H1 (cell line): ENCODE results near the gene JAK2.

Source experiments
- CHD7 ChIP-seq: fragments of 300-600 bp; sonication (generic); IDR thresholded peaks from 2 replicates; pipeline ENCODE4 v1.7.1; 2012; ENCODE audit warnings: low read length, moderate library complexity, mild to moderate bottlenecking, inconsistent platforms; ENCODE audit not compliant: insufficient replicate concordance
- CTCF ChIP-seq, 3 experiments: IDR thresholded peaks; 1 replicate in 2 of 3; 2 replicates in 1 of 3; pipeline versions ENCODE4 v1.5.1 to v1.6.1; 2011; ENCODE audit warnings: low read length in 3 of 3, mild to moderate bottlenecking in 3 of 3, inconsistent platforms in 2 of 3, low read depth in 1 of 3, moderate library complexity in 1 of 3; ENCODE audit not compliant: insufficient read depth in 1 of 3; ENCODE audit errors: control extremely low read depth in 1 of 3
- HDAC6 ChIP-seq: IDR thresholded peaks from one replicate; pipeline ENCODE4 v1.7.1; 2012; ENCODE audit warnings: low read depth, mild to moderate bottlenecking, inconsistent platforms, low read length, moderate library complexity
- MAX ChIP-seq: IDR thresholded peaks from 2 replicates; pipeline ENCODE4 v1.6.1; 2012; ENCODE audit warnings: inconsistent platforms
- POLR2A ChIP-seq, 2 experiments: IDR thresholded peaks; 1 replicate in 1 of 2; 2 replicates in 1 of 2; pipeline ENCODE4 v1.6.1; 2011; ENCODE audit warnings: low read depth in 2 of 2, low read length in 2 of 2, mild to moderate bottlenecking in 2 of 2; ENCODE audit errors: control extremely low read depth in 1 of 2
- RFX5 ChIP-seq: IDR thresholded peaks from 2 replicates; pipeline ENCODE4 v1.6.1; 2011; ENCODE audit warnings: low read depth, low read length, improper control_type of control experiment, borderline replicate concordance
- SIN3A ChIP-seq, 2 experiments: IDR thresholded peaks in 1 of 2; conservative IDR thresholded peaks in 1 of 2; 2 replicates each; pipeline ENCODE4 v1.6.1; 2011 to 2012; ENCODE audit warnings: low read length in 2 of 2, improper control_type of control experiment in 1 of 2, low read depth in 1 of 2, mild to moderate bottlenecking in 1 of 2
- SUZ12 ChIP-seq: fragments of 200-600 bp; sonication (generic); IDR thresholded peaks from 2 replicates; pipeline ENCODE4 v1.6.1; 2012; ENCODE audit warnings: mild to moderate bottlenecking, inconsistent platforms, low read length, moderate library complexity, mixed read lengths
- TAF7 ChIP-seq: optimal IDR thresholded peaks from 2 replicates; pipeline ENCODE3; 2011; ENCODE audit warnings: low read depth, mild to moderate bottlenecking, inconsistent platforms, low read length, moderate library complexity, borderline replicate concordance
- USF2 ChIP-seq: IDR thresholded peaks from 2 replicates; pipeline ENCODE4 v1.6.1; 2011; ENCODE audit warnings: low read length, improper control_type of control experiment
- YY1 ChIP-seq: IDR thresholded peaks from 2 replicates; pipeline ENCODE4 v1.6.1; 2011; ENCODE audit warnings: low read depth, mild to moderate bottlenecking, low read length
- ZNF274 ChIP-seq: IDR thresholded peaks from 2 replicates; pipeline ENCODE4 v1.7.0; 2012; ENCODE audit warnings: low read length, borderline replicate concordance; ENCODE audit errors: extremely low read depth

GRCh38 chr9:4994166-4994890, 9.3 kb downstream of the JAK2 start:
- TF ChIP-seq TAF7 (no peak), CTCF (IDR thresholded peaks at IDR 0.05; ENCODE audit: control extremely low read depth in 1 of 3, insufficient read depth in 1 of 3, low read depth in 1 of 3, low read length in 3 of 3) (no peak), SUZ12 (no peak), HDAC6 (no peak), POLR2A (IDR thresholded peaks at IDR 0.05; ENCODE audit: control extremely low read depth in 1 of 2, low read depth in 2 of 2, low read length in 2 of 2) (no peak), USF2 (no peak), YY1 (no peak), ZNF274 (no peak), CHD7 (no peak), SIN3A (conservative IDR thresholded peaks at IDR 0.05 in 1 of 2, IDR thresholded peaks at IDR 0.05 in 1 of 2; ENCODE audit: low read depth in 1 of 2, low read length in 2 of 2) (no peak), RFX5 (no peak), MAX (no peak)
